Endothelial cell of hepatic sinusoid (primary cell): Measurements from ENCODE around the gene KIF26B.

Experiments used
- in situ Hi-C: cut with HindIII; loops from 2 replicates; pipeline ENCODE4 v1.10.0; 2017; ENCODE audit warnings: low sequenced_read_pairs

Gene KIF26B

GRCh38 chr1:245538671-245539070 is 383.9 kb downstream of the KIF26B start:
- in situ Hi-C loops: no loop called here

GRCh38 chr1:245541369-245541768 is 386.6 kb downstream of the KIF26B start:
- in situ Hi-C loops: no loop called here

GRCh38 chr1:245542365-245542764 is 387.6 kb downstream of the KIF26B start:
- in situ Hi-C loops: no loop called here

- in situ Hi-C loops: no loop called here
Observed at GRCh38 chr1:245544236-245544635, 389.5 kb downstream of the KIF26B start.

- in situ Hi-C loops: loop anchor here (5.0 kb wide), 3 partner anchors 35 to 105 kb away; no protein-coding TSS in a partner anchor
Observed at GRCh38 chr1:245546875-245547274, 392.1 kb downstream of the KIF26B start.

GRCh38 chr1:245549996-245550719 is 395.4 kb downstream of the KIF26B start:
- in situ Hi-C loops: loop anchor here (5.0 kb wide), 3 partner anchors 37 to 102 kb away; no protein-coding TSS in a partner anchor

- in situ Hi-C loops: no loop called here
Observed at GRCh38 chr1:245550720-245551043, 395.9 kb downstream of the KIF26B start.

GRCh38 chr1:245551536-245551935 is 396.8 kb downstream of the KIF26B start:
- in situ Hi-C loops: no loop called here

GRCh38 chr1:245552331-245552730 is 397.5 kb downstream of the KIF26B start:
- in situ Hi-C loops: no loop called here

GRCh38 chr1:245556057-245556456 is 401.3 kb downstream of the KIF26B start:
- in situ Hi-C loops: no loop called here

- in situ Hi-C loops: no loop called here
Observed at GRCh38 chr1:245558069-245558468, 403.3 kb downstream of the KIF26B start.

GRCh38 chr1:245560316-245560859 is 405.6 kb downstream of the KIF26B start:
- in situ Hi-C loops: no loop called here

- in situ Hi-C loops: no loop called here
Observed at GRCh38 chr1:245561665-245562234, 407.0 kb downstream of the KIF26B start.

- in situ Hi-C loops: no loop called here
Observed at GRCh38 chr1:245566134-245566533, 411.3 kb downstream of the KIF26B start.

GRCh38 chr1:245566952-245567351 is 412.2 kb downstream of the KIF26B start:
- in situ Hi-C loops: no loop called here

- in situ Hi-C loops: no loop called here
Observed at GRCh38 chr1:245571815-245572294, 417.1 kb downstream of the KIF26B start.

GRCh38 chr1:245572709-245573108 is 417.9 kb downstream of the KIF26B start:
- in situ Hi-C loops: no loop called here

GRCh38 chr1:245575710-245576109 is 420.9 kb downstream of the KIF26B start:
- in situ Hi-C loops: no loop called here

- in situ Hi-C loops: no loop called here
Observed at GRCh38 chr1:245576323-245576722, 421.5 kb downstream of the KIF26B start.

- in situ Hi-C loops: no loop called here
Observed at GRCh38 chr1:245577191-245578157, 422.7 kb downstream of the KIF26B start.

GRCh38 chr1:245578308-245578707 is 423.5 kb downstream of the KIF26B start:
- in situ Hi-C loops: no loop called here
